DND-41 (cell line): Measurements from ENCODE around the gene GNG12.

Experiments
- EZH2 ChIP-seq: IDR thresholded peaks from 3 replicates; pipeline ENCODE4 v1.6.1; 2012; ENCODE audit warnings: borderline replicate concordance, low read depth, mild to moderate bottlenecking, moderate library complexity, low read length, inconsistent platforms; ENCODE audit not compliant: severe bottlenecking
- TF ChIP-seq, protein P1 (sequence below): IDR thresholded peaks from 2 replicates; pipeline ENCODE4 v1.5.1; 2012; ENCODE audit warnings: borderline replicate concordance, low read length, moderate library complexity, mild to moderate bottlenecking; ENCODE audit not compliant: poor library complexity, severe bottlenecking; ENCODE audit errors: extremely low read depth

DNA sequence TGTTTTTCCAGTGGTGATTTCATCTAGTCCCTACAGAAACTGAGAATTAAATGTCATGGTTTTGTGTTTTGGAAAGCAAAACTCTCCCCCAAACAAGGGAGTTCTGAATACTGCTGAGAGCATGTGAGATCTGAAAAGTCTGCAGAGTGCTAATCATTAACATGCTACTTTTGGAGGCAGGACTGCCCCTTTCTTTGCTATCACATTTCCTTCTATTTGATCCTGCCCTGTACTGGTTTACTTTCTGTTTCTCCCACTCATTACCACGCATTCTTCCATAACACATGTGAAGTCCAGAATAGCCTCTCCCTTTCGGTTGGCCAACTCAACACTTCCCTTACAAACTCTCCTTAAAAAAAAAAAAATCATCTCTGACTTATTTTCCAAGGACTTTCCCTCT is 84.6 kb downstream of the GNG12 start:
- TF ChIP-seq, protein P1, sequence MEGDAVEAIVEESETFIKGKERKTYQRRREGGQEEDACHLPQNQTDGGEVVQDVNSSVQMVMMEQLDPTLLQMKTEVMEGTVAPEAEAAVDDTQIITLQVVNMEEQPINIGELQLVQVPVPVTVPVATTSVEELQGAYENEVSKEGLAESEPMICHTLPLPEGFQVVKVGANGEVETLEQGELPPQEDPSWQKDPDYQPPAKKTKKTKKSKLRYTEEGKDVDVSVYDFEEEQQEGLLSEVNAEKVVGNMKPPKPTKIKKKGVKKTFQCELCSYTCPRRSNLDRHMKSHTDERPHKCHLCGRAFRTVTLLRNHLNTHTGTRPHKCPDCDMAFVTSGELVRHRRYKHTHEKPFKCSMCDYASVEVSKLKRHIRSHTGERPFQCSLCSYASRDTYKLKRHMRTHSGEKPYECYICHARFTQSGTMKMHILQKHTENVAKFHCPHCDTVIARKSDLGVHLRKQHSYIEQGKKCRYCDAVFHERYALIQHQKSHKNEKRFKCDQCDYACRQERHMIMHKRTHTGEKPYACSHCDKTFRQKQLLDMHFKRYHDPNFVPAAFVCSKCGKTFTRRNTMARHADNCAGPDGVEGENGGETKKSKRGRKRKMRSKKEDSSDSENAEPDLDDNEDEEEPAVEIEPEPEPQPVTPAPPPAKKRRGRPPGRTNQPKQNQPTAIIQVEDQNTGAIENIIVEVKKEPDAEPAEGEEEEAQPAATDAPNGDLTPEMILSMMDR = no peak
- no peak for TF ChIP-seq EZH2
